Measurements from ENCODE around the gene ARHGAP30. TPM values are rescaled to one million over a fixed set of nuclear protein-coding genes. Genes with fewer than 3 reads are reported as not detected.

Gene ARHGAP30
- total RNA-seq, 2 experiments from 2014 or later: 149 TPM

DNA sequence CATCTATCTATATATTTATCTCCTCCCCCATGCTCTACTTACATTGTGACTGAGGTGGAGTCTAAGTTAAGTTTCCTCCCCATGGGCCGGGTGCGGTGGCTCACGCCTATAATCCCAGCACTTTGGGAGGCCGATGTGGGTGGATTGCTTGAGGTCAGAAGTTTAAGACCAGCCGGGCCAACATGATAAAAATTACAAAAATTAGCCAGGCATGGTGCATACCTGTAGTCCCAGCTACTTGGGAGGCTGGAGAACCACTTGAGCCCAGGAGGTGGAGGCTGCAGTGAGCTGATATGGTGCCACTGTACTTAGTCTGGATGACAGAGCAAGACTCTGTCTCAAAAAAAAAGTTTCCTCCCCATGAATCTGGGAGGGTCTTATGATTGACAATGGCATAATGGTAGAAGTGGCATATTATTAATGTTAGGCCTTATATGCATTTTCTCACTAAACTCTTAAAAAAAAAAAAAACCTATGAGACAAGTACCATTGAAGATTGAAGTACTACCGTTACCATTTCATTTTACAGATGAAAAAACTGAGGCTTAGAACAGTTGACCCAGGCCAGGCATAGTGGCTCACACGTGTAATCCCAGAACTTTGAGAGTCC, 60.0 kb downstream of the ARHGAP30 start:
- CTCF ChIA-PET: interaction anchor here (0.6 to 0.7 kb wide), 2 partner anchors 161 to 223 kb away, joined by 3 read pairs; no protein-coding TSS in a partner anchor
- POLR2A ChIA-PET: interaction anchor here (0.6 kb wide), 2 partner anchors 10 to 31 kb away, joined by 4 read pairs; no protein-coding TSS in a partner anchor

DNA sequence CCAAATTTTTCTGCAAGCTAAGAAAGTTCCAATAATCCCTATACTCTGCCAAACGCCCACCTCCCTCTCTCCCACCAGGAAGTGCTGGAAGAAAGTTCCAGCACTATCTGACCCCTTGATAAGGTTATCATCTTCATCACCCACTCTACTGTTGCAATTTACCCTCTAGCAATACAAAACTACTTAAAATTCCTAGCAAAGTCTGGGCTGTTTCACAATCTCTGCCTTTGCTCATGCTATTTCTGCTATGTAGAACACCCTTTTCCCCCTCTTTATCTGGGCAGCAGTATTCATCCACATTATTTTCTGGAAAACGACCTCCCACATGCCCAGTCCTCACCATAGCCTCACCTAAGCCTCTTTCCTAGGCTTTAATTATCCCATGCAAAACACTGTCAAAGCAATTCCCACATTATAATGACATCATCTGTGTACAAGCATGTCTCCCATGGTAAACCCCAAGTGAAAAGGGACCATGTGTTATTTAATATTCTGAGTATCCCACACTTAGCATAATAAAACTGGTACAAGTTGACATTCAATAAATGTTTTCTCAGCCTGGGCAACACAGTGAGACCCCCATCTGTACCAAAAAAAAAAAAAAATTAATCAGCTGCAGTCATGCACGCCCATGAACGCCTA, 60.7 kb downstream of the ARHGAP30 start:
- POLR2A ChIA-PET: no interaction called here
- CTCF ChIA-PET: interaction anchor here (0.7 kb wide), 1 partner anchor 224 kb away, joined by 3 read pairs; no protein-coding TSS in a partner anchor

GRCh38 chr1:161007369-161007768, 62.3 kb downstream of the ARHGAP30 start:
- ChIA-PET CTCF (interaction anchor here (1.0 kb wide), 1 partner anchor 9 kb away, joined by 4 read pairs; no protein-coding TSS in a partner anchor), POLR2A (no interaction called here)

- ChIA-PET CTCF (interaction anchor here (1.0 to 3.0 kb wide), 2 partner anchors 9 to 16 kb away, joined by 4 to 7 read pairs; no protein-coding TSS in a partner anchor), POLR2A (no interaction called here)
These were observed 63.1 kb downstream of the ARHGAP30 start for GRCh38 chr1:161006563-161006962.

DNA sequence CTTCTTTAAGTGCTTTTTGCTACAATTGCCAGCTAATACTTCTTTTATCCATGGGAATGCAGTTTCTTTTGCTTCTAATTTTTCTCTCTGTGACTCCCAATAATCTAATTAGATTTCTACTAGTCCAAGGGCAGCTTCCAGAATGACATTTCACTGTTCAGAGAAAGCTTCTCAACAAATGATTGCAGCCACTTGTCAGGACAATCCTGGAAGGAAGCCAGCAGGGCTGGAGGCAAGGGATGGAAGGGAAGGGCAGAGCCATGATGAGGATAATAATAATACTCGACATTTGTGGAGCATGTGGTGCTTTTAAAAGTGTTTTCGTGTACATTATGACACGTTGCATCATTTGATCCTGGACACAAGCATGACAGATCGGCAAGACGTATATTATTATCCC, 68.2 kb downstream of the ARHGAP30 start:
- CTCF ChIA-PET: interaction anchor here (0.6 to 1.3 kb wide), 3 partner anchors 12 to 167 kb away, joined by 4 to 6 read pairs (median 4); no protein-coding TSS in a partner anchor
- POLR2A ChIA-PET: no interaction called here

- ChIA-PET CTCF (interaction anchor here (0.6 kb wide), 1 partner anchor 58 kb away, joined by 4 read pairs; no protein-coding TSS in a partner anchor), POLR2A (no interaction called here)
These were observed 68.8 kb downstream of the ARHGAP30 start for GRCh38 chr1:161000736-161001480.

DNA sequence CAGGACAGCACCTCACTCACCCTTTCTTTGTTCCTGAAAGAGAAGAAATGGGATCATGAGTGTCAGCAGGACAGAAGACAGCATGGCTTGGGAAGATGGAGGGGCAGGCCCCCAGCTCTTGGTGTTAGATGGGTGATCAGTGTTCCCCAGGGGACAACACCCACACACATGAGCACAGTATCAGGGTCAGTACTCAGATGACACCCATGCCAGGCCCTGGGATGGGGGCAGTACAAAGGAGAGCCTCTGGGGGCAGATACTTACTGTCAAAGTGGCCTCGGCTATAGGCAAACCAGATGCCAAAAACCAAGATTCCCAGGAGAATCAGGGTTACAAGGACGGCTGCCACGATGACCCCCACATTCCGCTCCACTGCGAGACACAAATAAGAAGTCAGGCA, 70.3 kb downstream of the ARHGAP30 start:
- POLR2A ChIA-PET: no interaction called here
- CTCF ChIA-PET: interaction anchor here (0.6 to 1.2 kb wide), 2 partner anchors 9 to 146 kb away, joined by 3 read pairs; no protein-coding TSS in a partner anchor

DNA sequence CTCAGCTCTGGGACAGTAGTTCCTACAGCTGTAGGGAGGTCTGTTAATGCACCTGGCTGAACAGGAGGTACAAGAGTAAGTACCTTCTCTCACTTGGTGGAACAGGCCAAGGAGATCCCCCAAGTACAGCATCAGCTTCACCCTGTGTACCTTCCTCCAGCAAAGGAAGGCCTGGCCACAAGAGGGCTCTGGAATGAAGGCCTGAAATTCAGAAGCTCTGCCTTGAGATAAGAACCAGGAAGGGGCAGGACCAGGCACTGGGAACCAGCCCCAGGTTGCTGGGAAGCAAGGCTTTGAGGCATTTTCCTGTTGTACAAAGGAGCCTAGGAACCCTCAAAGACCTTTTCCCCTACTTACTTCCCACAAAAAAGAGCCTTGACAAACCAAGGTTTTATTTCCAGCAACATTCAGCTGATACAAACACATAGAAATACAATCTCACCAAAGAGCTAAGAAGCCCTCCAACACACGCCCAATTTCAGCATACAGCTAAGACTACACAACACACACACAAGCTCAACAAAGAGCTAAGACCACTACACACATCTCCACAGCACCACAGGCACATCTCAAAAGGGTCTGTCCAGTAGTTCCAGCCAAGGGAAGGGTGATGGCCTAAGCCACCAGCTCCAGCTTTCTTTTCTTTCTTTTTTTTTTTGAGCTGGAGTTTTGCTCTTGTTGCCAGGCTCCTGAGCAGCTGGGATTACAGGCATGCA, 72.2 kb downstream of the ARHGAP30 start:
- CTCF ChIA-PET: interaction anchor here (0.6 to 2.8 kb wide), 10 partner anchors 10 to 217 kb away, joined by 3 to 13 read pairs (median 4); partner anchors contain the start of gene USF1
- POLR2A ChIA-PET: interaction anchor here (0.5 kb wide), 1 partner anchor 30 kb away, joined by 5 read pairs; no protein-coding TSS in a partner anchor

Other genes starting within 250 kb of the ARHGAP30 start
- 1 to 10 TPM; 1.9 to 2.1 TPM for gene CD244, start 207.0 kb downstream of the ARHGAP30 start, total RNA-seq
- gene ITLN1, start 184.7 kb downstream of the ARHGAP30 start, total RNA-seq: not detected
- not detected for gene ITLN2, start 115.1 kb downstream of the ARHGAP30 start, total RNA-seq
- gene F11R, start 48.7 kb downstream of the ARHGAP30 start, total RNA-seq: 10 to 100 TPM in 1 of 2 experiments, 1 to 10 TPM in 1; 8.6 to 11.5 TPM
- 10 to 100 TPM; 40.9 to 43.2 TPM for gene TSTD1, start 30.9 kb downstream of the ARHGAP30 start, total RNA-seq
- 10 to 100 TPM; 58.4 to 63.8 TPM for gene USF1, start 23.9 kb downstream of the ARHGAP30 start, total RNA-seq
- under 1 TPM in 1 of 2 experiments, not detected in 1; 0.08 TPM for gene NECTIN4, start 19.7 kb upstream of the ARHGAP30 start, total RNA-seq
- gene KLHDC9, start 28.5 kb upstream of the ARHGAP30 start, total RNA-seq: under 1 TPM; 0.38 to 0.53 TPM
- 100 to 1,000 TPM; 148 to 159 TPM for gene PFDN2, start 48.1 kb upstream of the ARHGAP30 start, total RNA-seq
- 10 to 100 TPM; 38.6 to 40.3 TPM for gene NIT1, start 48.2 kb upstream of the ARHGAP30 start, total RNA-seq
- 10 to 100 TPM; 42.4 to 42.7 TPM for gene DEDD, start 62.8 kb upstream of the ARHGAP30 start, total RNA-seq
- gene UFC1, start 84.1 kb upstream of the ARHGAP30 start, total RNA-seq: 10 to 100 TPM; 99.0 to 99.9 TPM
- gene USP21, start 89.6 kb upstream of the ARHGAP30 start, total RNA-seq: 10 to 100 TPM; 23.4 to 25.3 TPM
- 10 to 100 TPM; 23.1 to 24.1 TPM for gene PPOX, start 96.5 kb upstream of the ARHGAP30 start, total RNA-seq
- 10 to 100 TPM; 56.4 to 58.9 TPM for gene B4GALT3, start 107.6 kb upstream of the ARHGAP30 start, total RNA-seq
- under 1 TPM; 0.27 to 0.69 TPM for gene ADAMTS4, start 129.2 kb upstream of the ARHGAP30 start, total RNA-seq
- 10 to 100 TPM; 87.3 to 88.8 TPM for gene NDUFS2, start 132.5 kb upstream of the ARHGAP30 start, total RNA-seq
- 1 to 10 TPM in 1 of 2 experiments, under 1 TPM in 1; 0.95 to 1.1 TPM for gene FCER1G, start 145.4 kb upstream of the ARHGAP30 start, total RNA-seq
- not detected for gene APOA2, start 153.7 kb upstream of the ARHGAP30 start, total RNA-seq
- 10 to 100 TPM; 23.7 to 25.1 TPM for gene TOMM40L, start 156.2 kb upstream of the ARHGAP30 start, total RNA-seq
- gene NR1I3, start 168.3 kb upstream of the ARHGAP30 start, total RNA-seq: not detected
- under 1 TPM in 1 of 2 experiments, not detected in 1; 0.13 TPM for gene PCP4L1, start 188.9 kb upstream of the ARHGAP30 start, total RNA-seq
- 1 to 10 TPM; 2.3 to 2.6 TPM for gene MPZ, start 240.1 kb upstream of the ARHGAP30 start, total RNA-seq
- 100 to 1,000 TPM; 211 to 218 TPM for gene SDHC, start 244.5 kb upstream of the ARHGAP30 start, total RNA-seq